Measurements from ENCODE around the gene ECSCR. TPM values are rescaled to one million over a fixed set of nuclear protein-coding genes. Genes with fewer than 3 reads are reported as not detected.

The ECSCR gene
- total and polyA plus RNA-seq, 2 of the 8 experiments (the other 6 are each of a cell fraction or from before 2014, with no cell fraction given), result 2.7 to 7.2 TPM

- Histone ChIP-seq H3K27ac (ENCODE audit: low read depth, low read length) (no peak overlapping the region), H3K9me3 (ENCODE audit: insufficient read depth in 2 of 2, low read depth in 1 of 2, low read length in 1 of 2) (no peaks in the 10 kb centered on the region), H4K5ac (ENCODE audit: insufficient read length, low read depth, low read length) (no peak overlapping the region), H2BK15ac (ENCODE audit: low read length) (no peak overlapping the region), H4K8ac (ENCODE audit: extremely low read depth, insufficient read depth, low read length) (peak overlapping the region; percentile 57; the same call in 1 of the 2 replicates), H3K18ac (ENCODE audit: extremely low read depth, low read length) (no peak overlapping the region), H2BK12ac (ENCODE audit: low read depth, low read length) (no peak overlapping the region), H3K14ac (ENCODE audit: insufficient read length) (no peak overlapping the region), H2BK20ac (ENCODE audit: low read length) (no peak overlapping the region), H2BK120ac (replicated peaks; ENCODE audit: low read depth, low read length) (peak overlapping the region; percentile 14), H3K23ac (ENCODE audit: insufficient read length) (no peak overlapping the region), H4K20me1 (replicated peaks in 1 of 2; ENCODE audit: control insufficient read depth in 1 of 2, insufficient read depth in 2 of 2, low read length in 2 of 2) (no peaks in the 10 kb centered on the region), H3K36me3 (ENCODE audit: control insufficient read depth in 2 of 4, insufficient read depth in 4 of 4, low read length in 3 of 4) (no peaks in the 10 kb centered on the region), H3K4me1 (replicated peaks in 1 of 4; ENCODE audit: control insufficient read depth in 3 of 4, insufficient read depth in 4 of 4, low read length in 3 of 4) (peaks cover 0 to 6% (median 3%) of the 10 kb centered on the region in 4 experiments; a peak in 4 of 7 replicates), H3K4ac (replicated peaks; ENCODE audit: insufficient read length, low read depth, low read length) (no peak overlapping the region), H3K9ac (replicated peaks in 1 of 4; ENCODE audit: extremely low read depth in 1 of 4, low read depth in 3 of 4, low read length in 3 of 4) (no peak overlapping the region), H4K91ac (replicated peaks; ENCODE audit: insufficient read length, low read length) (peak overlapping the region; percentile 39), H3K79me1 (ENCODE audit: low read depth, low read length) (no peaks in the 10 kb centered on the region), H2BK5ac (ENCODE audit: low read depth, low read length) (peak overlapping the region; percentile 66; the same call in 1 of the 2 replicates), H3K23me2 (ENCODE audit: low read depth, low read length) (no peaks in the 10 kb centered on the region; the same call in 1 of the 2 replicates), H3K27me3 (replicated peaks in 1 of 4; ENCODE audit: control insufficient read depth in 3 of 4, extremely low read depth in 1 of 4, insufficient read depth in 3 of 4, low read length in 3 of 4) (no peaks in the 10 kb centered on the region), H3K79me2 (ENCODE audit: control insufficient read depth in 1 of 2, insufficient read depth in 2 of 2, low read length in 2 of 2) (no peaks in the 10 kb centered on the region), H2AK5ac (ENCODE audit: low read depth, low read length) (no peak overlapping the region), H2AFZ (ENCODE audit: low read length) (no peak overlapping the region), H3K4me2 (ENCODE audit: insufficient read depth in 1 of 2, low read depth in 2 of 2, low read length in 2 of 2) (no peak overlapping the region), H3K4me3 (ENCODE audit: extremely low read depth in 1 of 4, insufficient read depth in 2 of 4, low read depth in 3 of 4, low read length in 4 of 4) (no peak overlapping the region), H3K56ac (replicated peaks; ENCODE audit: insufficient read length, low read depth, low read length) (no peak overlapping the region)
- 91% methylated on average over 12 of the region's 12 CpGs; no CpG with 5 or more reads in 1 of the 2 experiments for WGBS, 2 experiments (ENCODE audit: extremely low coverage in 1 of 2, insufficient coverage in 1 of 2, insufficient read length in 1 of 2, insufficient replicate concordance in 2 of 2, low coverage in 1 of 2, low lambda C conversion rate in 2 of 2, missing lambda C conversion rate in 1 of 2)
- CTCF ChIA-PET (ENCODE audit: partially characterized antibody), result interaction anchor here (0.7 to 5.3 kb wide), 11 partner anchors 8 to 88 kb away, joined by 3 to 38 read pairs (median 5); partner anchors contain the start of genes ECSCR and SMIM33
- POLR2A ChIA-PET (ENCODE audit: partially characterized antibody), result interaction anchor here (0.7 to 1.0 kb wide), 2 partner anchors 193 to 201 kb away, joined by 3 read pairs; no protein-coding TSS in a partner anchor
- FAIRE-seq (no peak), DNase-seq (ENCODE audit: low read depth in 1 of 2, low spot score in 2 of 2) (no peak)
- TF ChIP-seq, protein P1, sequence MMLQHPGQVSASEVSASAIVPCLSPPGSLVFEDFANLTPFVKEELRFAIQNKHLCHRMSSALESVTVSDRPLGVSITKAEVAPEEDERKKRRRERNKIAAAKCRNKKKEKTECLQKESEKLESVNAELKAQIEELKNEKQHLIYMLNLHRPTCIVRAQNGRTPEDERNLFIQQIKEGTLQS (IDR thresholded peaks at IDR 0.05; ENCODE audit: insufficient read depth, low read depth, low read length), result no peak
- no peak for TF ChIP-seq EZH2 (IDR thresholded peaks at IDR 0.05; ENCODE audit: low read depth, low read length, severe bottlenecking)
- no peak for TF ChIP-seq POLR2AphosphoS5 (IDR thresholded peaks at IDR 0.05; ENCODE audit: low read depth, low read length)
- TF ChIP-seq RFX5 (IDR thresholded peaks at IDR 0.05; ENCODE audit: borderline replicate concordance, low read depth, low read length), result no peak
- no peak for TF ChIP-seq MAX (IDR thresholded peaks at IDR 0.05)
- no peak for TF ChIP-seq HDAC6 (IDR thresholded peaks at IDR 0.05; ENCODE audit: low read depth, low read length)
- no peak for TF ChIP-seq BRCA1 (IDR thresholded peaks at IDR 0.05; ENCODE audit: low read depth, low read length)
These were observed 18.6 kb upstream of the ECSCR start for GRCh38 chr5:139481122-139481533.
